SU-DHL-6 (cell line): ENCODE results near the gene ELAVL1.

Experiments
- H2AFZ ChIP-seq: fragments of 200-600 bp; sonication (generic); 2 replicates; pipeline ENCODE4 v1.6.1; 2014; ENCODE audit warnings: low read depth, mild to moderate bottlenecking, moderate library complexity, mixed read lengths, antibody characterized with exemption, low read length; ENCODE audit not compliant: severe bottlenecking
- H3F3A ChIP-seq: fragments of 200-600 bp; shearing (Covaris generic); 2 replicates; pipeline ENCODE4 v1.6.0; 2016; ENCODE audit warnings: antibody characterized with exemption, mild to moderate bottlenecking; ENCODE audit not compliant: insufficient read depth
- H3K27ac ChIP-seq: fragments of 200-600 bp; sonication (generic); 2 replicates; pipeline ENCODE4 v1.5.1; 2016; ENCODE audit warnings: low read depth, mild to moderate bottlenecking, low read length, moderate library complexity, mixed read lengths
- H3K27me3 ChIP-seq: fragments of 200-600 bp; sonication (generic), shearing (Covaris generic); 2 replicates; pipeline ENCODE4 v1.6.0; 2014; ENCODE audit warnings: mild to moderate bottlenecking, low read length
- H3K36me3 ChIP-seq: fragments of 200-600 bp; sonication (generic); 2 replicates; pipeline ENCODE4 v1.6.1; 2014; ENCODE audit warnings: mild to moderate bottlenecking, low read length, mixed read lengths
- H3K4me2 ChIP-seq: fragments of 300-600, 200-600 bp; shearing (Covaris generic), sonication (generic); 2 replicates; pipeline ENCODE4 v1.6.0; 2014; ENCODE audit warnings: low read length, low read depth, mild to moderate bottlenecking; ENCODE audit not compliant: poor library complexity, severe bottlenecking
- H3K4me3 ChIP-seq: fragments of 200-600 bp; sonication (generic); 2 replicates; pipeline ENCODE4 v1.5.1; 2014; ENCODE audit warnings: antibody characterized with exemption, low read length, mild to moderate bottlenecking, mixed read lengths; ENCODE audit not compliant: insufficient read depth, poor library complexity, severe bottlenecking
- H3K79me2 ChIP-seq: fragments of 200-600 bp; sonication (generic); 2 replicates; pipeline ENCODE4 v1.6.1; 2014; ENCODE audit warnings: mild to moderate bottlenecking, low read length, moderate library complexity; ENCODE audit not compliant: insufficient read depth
- H3K9ac ChIP-seq: fragments of 200-600 bp; sonication (generic); 2 replicates; pipeline ENCODE4 v1.7.0; 2014; ENCODE audit warnings: mild to moderate bottlenecking, low read length
- H3K9me2 ChIP-seq: fragments of 200-600 bp; sonication (generic); replicated peaks from 2 replicates; pipeline ENCODE4 v1.6.1; 2014; ENCODE audit warnings: low read length; ENCODE audit not compliant: insufficient read depth
- H3K9me3 ChIP-seq: fragments of 200-600 bp; sonication (generic); 2 replicates; pipeline ENCODE4 v1.6.1; 2014; ENCODE audit warnings: low read length, mixed read lengths; ENCODE audit not compliant: insufficient read depth
- H4K20me1 ChIP-seq: fragments of 200-600 bp; sonication (generic); 2 replicates; pipeline ENCODE4 v1.6.1; 2014; ENCODE audit warnings: low read depth, mild to moderate bottlenecking, antibody characterized with exemption, low read length, moderate library complexity, mixed read lengths
- CTCF ChIP-seq: fragments of 200-600 bp; sonication (generic); IDR thresholded peaks from one replicate; pipeline ENCODE4 v1.5.1; 2017; ENCODE audit warnings: antibody characterized with exemption, mild to moderate bottlenecking, low read length, moderate library complexity; ENCODE audit not compliant: insufficient read depth, poor library complexity, severe bottlenecking
- EZH2phosphoT487 ChIP-seq: fragments of 200-600 bp; sonication (generic), shearing (Covaris generic); conservative IDR thresholded peaks from 2 replicates; pipeline ENCODE4 v1.6.1; 2018; ENCODE audit warnings: mild to moderate bottlenecking, antibody characterized with exemption, low read length, moderate library complexity, mixed read lengths

ELAVL1 gene

DNA sequence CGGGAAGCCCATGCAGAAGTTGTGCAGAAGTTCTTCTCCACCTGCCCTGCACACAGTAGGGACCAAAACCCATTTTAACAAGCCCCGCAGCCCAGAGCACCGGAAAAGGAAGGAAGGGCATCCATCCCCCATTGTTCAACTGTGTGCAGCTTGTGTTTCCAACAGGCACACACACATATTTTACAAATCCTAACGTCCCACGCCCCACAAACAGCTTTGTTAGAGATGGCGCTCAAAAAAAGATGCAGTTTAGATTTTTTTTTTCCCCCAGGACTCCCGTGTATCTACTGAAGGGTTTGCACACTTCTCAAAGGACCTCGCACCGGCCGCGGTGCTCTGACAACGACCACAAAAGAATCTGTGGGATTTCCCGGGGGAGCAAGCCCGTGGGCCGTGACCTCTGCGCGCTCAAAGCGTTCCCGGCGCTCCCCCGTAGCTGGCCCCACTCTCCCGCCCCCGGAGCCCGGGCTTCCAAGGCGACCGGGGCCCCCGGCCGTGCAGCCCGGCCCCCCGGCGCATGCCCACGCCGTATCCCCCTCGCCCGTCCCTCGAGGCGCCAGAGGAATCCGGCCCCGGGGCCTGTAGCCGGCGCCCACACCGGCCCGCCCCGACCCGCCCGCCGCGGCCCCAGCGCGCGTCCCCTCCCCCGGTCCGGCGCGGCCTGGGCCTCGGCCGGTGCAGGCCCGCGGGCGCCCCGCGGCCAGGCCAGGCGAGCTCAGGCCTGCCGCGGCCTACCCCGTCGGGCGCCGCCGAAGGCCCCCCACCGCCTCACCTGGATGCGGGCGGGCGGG, 523 bp downstream of the ELAVL1 start:
- Histone ChIP-seq H2AFZ (no peak overlapping the region), H3K79me2 (peaks cover 57% of the 10 kb centered on the region), H4K20me1 (peaks cover 27% of the 10 kb centered on the region; the same call in 1 of the 2 replicates)

DNA sequence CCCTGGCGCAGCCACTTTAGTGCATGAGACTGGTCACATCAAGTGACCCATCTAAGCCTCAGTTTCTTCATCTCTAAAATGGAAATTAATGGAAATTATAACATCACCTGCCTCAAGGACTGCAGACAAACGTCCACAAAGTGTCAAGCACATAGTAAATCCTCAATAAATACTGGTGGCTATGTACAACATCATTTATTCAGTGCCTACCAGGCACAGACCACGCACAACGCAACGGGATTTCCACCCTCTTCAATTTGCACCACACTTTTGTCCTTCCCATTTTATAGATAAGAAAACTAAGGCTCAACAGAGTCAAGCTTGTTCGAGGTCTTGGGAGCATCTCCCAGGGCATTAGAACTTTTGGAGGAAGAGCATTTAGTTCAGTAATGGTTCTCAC, 1.4 kb downstream of the ELAVL1 start:
- H3K4me2 ChIP-seq: peak overlapping the region; percentile 83
- H3K9ac ChIP-seq: peak overlapping the region; percentile 90
- H3K27me3 ChIP-seq: no peaks in the 10 kb centered on the region
- peak overlapping the region; percentile 97 for H3K4me3 ChIP-seq
- H3K79me2 ChIP-seq: peaks cover 66% of the 10 kb centered on the region
- no peaks in the 10 kb centered on the region for H3K9me3 ChIP-seq
- H3K27ac ChIP-seq: peak overlapping the region; percentile 78
- H3K36me3 ChIP-seq: peaks cover 3% of the 10 kb centered on the region; the same call in 1 of the 2 replicates
- H2AFZ ChIP-seq: no peak overlapping the region
- TF ChIP-seq EZH2phosphoT487: no peak
- no peak for TF ChIP-seq CTCF
- H4K20me1 ChIP-seq: peaks cover 27% of the 10 kb centered on the region; the same call in 1 of the 2 replicates
- H3F3A ChIP-seq: peaks cover 15% of the 10 kb centered on the region
- no peaks in the 10 kb centered on the region for H3K9me2 ChIP-seq

More for the DNA sequence above, 523 bp downstream of the ELAVL1 start:
- H3K36me3 ChIP-seq: peaks cover 3% of the 10 kb centered on the region; the same call in 1 of the 2 replicates
- H3K27me3 ChIP-seq: no peaks in the 10 kb centered on the region
- peak overlapping the region; percentile 90 for H3K9ac ChIP-seq
- H3K9me3 ChIP-seq: no peaks in the 10 kb centered on the region
- H3K27ac ChIP-seq: peak overlapping the region; percentile 78
- H3F3A ChIP-seq: peaks cover 18% of the 10 kb centered on the region
- H3K4me2 ChIP-seq: peak overlapping the region; percentile 83
- TF ChIP-seq CTCF (no peak), EZH2phosphoT487 (no peak)
- peak overlapping the region; percentile 97 for H3K4me3 ChIP-seq
- H3K9me2 ChIP-seq: no peaks in the 10 kb centered on the region

GRCh38 chr19:8001995-8002849, 3.2 kb downstream of the ELAVL1 start:
- H3K79me2 ChIP-seq: peaks cover 84% of the 10 kb centered on the region
- H3K4me3 ChIP-seq: peak overlapping the region; percentile 3
- H3K27me3 ChIP-seq: no peaks in the 10 kb centered on the region
- H3K36me3 ChIP-seq: peaks cover 3% of the 10 kb centered on the region; the same call in 1 of the 2 replicates
- no peaks in the 10 kb centered on the region for H3K9me3 ChIP-seq
- TF ChIP-seq EZH2phosphoT487 (no peak), CTCF (peak; percentile 98)
- H3K4me2 ChIP-seq: peak overlapping the region; percentile 83
- H3K9ac ChIP-seq: peak overlapping the region; percentile 34
- no peak overlapping the region for H2AFZ ChIP-seq
- peak overlapping the region; percentile 43; the same call in 1 of the 2 replicates for H3K27ac ChIP-seq
- no peaks in the 10 kb centered on the region for H3K9me2 ChIP-seq
- peaks cover 38% of the 10 kb centered on the region for H4K20me1 ChIP-seq
- H3F3A ChIP-seq: peaks cover 15% of the 10 kb centered on the region
